Neural crest cell (in vitro differentiated cells): Measurements from ENCODE around the gene WFS1. TPM values are rescaled to one million over a fixed set of nuclear protein-coding genes. Genes with fewer than 3 reads are reported as not detected.

Experiments
- DNase-seq: peaks from one replicate; pipeline ENCODE4 v3.0.0; 2021; ENCODE audit warnings: low read depth, mixed read lengths, low spot score
- H3K27ac Mint-ChIP-seq: one replicate; pipeline ENCODE4 v1.8.0; 2021; ENCODE audit warnings: mild to moderate bottlenecking, mixed read lengths; ENCODE audit not compliant: unreplicated experiment
- H3K27me3 Mint-ChIP-seq: 2 replicates; pipeline ENCODE4 v1.8.0; 2021; ENCODE audit warnings: low read depth, mild to moderate bottlenecking, mixed read lengths
- H3K36me3 Mint-ChIP-seq: 2 replicates; pipeline ENCODE4 v1.8.0; 2021; ENCODE audit warnings: low read depth, mild to moderate bottlenecking, mixed read lengths
- H3K4me1 Mint-ChIP-seq: 2 replicates; pipeline ENCODE4 v1.8.0; 2021; ENCODE audit warnings: mixed read lengths
- H3K4me3 Mint-ChIP-seq: one replicate; pipeline ENCODE4 v1.8.0; 2021; ENCODE audit warnings: mild to moderate bottlenecking, mixed read lengths
- H3K9me3 Mint-ChIP-seq: 2 replicates; pipeline ENCODE4 v1.8.0; 2021; ENCODE audit warnings: mixed read lengths
- CTCF ChIP-seq: fragments of 200-600 bp; sonication (generic); conservative IDR thresholded peaks from 2 replicates; pipeline ENCODE4 v1.5.0; 2021; ENCODE audit warnings: antibody characterized with exemption, mild to moderate bottlenecking
- total RNA-seq: library from RNA; stranded (reverse); gene quantifications from 2 replicates; pipeline ENCODE4 v1.2.1, GENCODE V29; 2021

Gene WFS1
- total RNA-seq, 1 donor from 2014 or later: 24.8 TPM

DNA sequence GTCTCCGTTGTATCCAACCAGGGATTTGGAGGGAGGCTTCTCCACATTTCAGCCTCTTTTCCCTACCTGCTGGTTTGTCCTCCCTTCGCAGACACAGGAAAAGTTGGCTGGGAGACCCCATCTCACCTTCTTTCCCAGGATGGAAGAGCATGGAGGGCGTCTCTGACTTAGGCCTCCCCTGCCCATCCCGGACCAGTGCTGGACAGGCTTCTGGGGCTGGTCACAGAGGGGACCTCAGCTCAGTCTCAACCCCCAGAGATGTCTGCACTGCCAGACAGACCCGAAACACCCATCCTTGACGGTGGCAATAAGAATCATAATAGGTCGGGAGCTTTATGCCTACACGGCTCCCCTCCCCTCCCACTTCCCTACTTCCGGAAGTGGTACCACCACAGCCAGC, 1.6 kb downstream of the WFS1 start:
- peak overlapping the region; percentile 94 for H3K4me3 Mint-ChIP-seq
- DNase-seq: no peak
- H3K27ac Mint-ChIP-seq: no peak overlapping the region
- H3K36me3 Mint-ChIP-seq: no peaks in the 10 kb centered on the region
- peaks cover 44% of the 10 kb centered on the region for H3K4me1 Mint-ChIP-seq
- no peak for TF ChIP-seq CTCF
- no peaks in the 10 kb centered on the region for H3K9me3 Mint-ChIP-seq
- peaks cover 9% of the 10 kb centered on the region for H3K27me3 Mint-ChIP-seq

- DNase-seq: no peak
- H3K4me3 Mint-ChIP-seq: peak overlapping the region; percentile 78
- no peak overlapping the region for H3K27ac Mint-ChIP-seq
- no peak for TF ChIP-seq CTCF
- no peaks in the 10 kb centered on the region for H3K36me3 Mint-ChIP-seq
- no peaks in the 10 kb centered on the region for H3K9me3 Mint-ChIP-seq
- peaks cover 9% of the 10 kb centered on the region for H3K27me3 Mint-ChIP-seq
- H3K4me1 Mint-ChIP-seq: peaks cover 51% of the 10 kb centered on the region
Observed at GRCh38 chr4:6271701-6272465, 2.2 kb downstream of the WFS1 start.

GRCh38 chr4:6272863-6273660, 3.4 kb downstream of the WFS1 start:
- Mint-ChIP-seq H3K9me3 (no peaks in the 10 kb centered on the region), H3K4me1 (peaks cover 53% of the 10 kb centered on the region), H3K4me3 (peak overlapping the region; percentile 78), H3K27me3 (peaks cover 2% of the 10 kb centered on the region), H3K36me3 (no peaks in the 10 kb centered on the region), H3K27ac (no peak overlapping the region)
- no peak for DNase-seq
- no peak for TF ChIP-seq CTCF

GRCh38 chr4:6273661-6273990, 4.0 kb downstream of the WFS1 start:
- no peaks in the 10 kb centered on the region for H3K27me3 Mint-ChIP-seq
- TF ChIP-seq CTCF: no peak
- no peak overlapping the region for H3K27ac Mint-ChIP-seq
- no peaks in the 10 kb centered on the region for H3K9me3 Mint-ChIP-seq
- no peak for DNase-seq
- peak overlapping the region; percentile 78 for H3K4me3 Mint-ChIP-seq
- H3K36me3 Mint-ChIP-seq: no peaks in the 10 kb centered on the region
- H3K4me1 Mint-ChIP-seq: peaks cover 53% of the 10 kb centered on the region

DNA sequence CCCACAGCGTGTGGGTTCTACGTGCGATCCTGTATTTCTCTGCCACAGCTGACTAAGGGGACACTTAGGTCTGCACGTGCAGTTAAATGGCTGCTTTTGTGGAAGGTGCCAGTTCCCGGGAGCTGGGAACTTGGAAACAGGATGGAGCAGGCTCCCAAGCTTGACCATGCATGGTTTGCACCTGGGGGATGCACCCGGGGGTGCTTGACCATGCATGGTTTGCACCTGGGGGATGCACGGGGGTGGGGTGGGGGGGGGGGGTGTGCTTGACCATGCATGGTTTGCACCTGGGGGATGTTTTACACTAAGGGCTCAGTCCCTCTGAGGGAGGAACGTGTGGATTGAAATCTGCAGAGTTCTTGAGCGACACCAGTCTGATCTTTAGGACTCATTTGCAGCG, 5.7 kb downstream of the WFS1 start:
- no peak overlapping the region for H3K27ac Mint-ChIP-seq
- no peak overlapping the region for H3K4me3 Mint-ChIP-seq
- no peaks in the 10 kb centered on the region for H3K27me3 Mint-ChIP-seq
- H3K9me3 Mint-ChIP-seq: no peaks in the 10 kb centered on the region
- DNase-seq: no peak
- peaks cover 47% of the 10 kb centered on the region for H3K4me1 Mint-ChIP-seq
- no peaks in the 10 kb centered on the region for H3K36me3 Mint-ChIP-seq
- TF ChIP-seq CTCF: no peak
